Hepatocyte (in vitro differentiated cells): ENCODE data around the gene TMEM201.

Experiments
- EZH2 ChIP-seq: fragments of 200-600 bp; sonication (generic); IDR thresholded peaks from 2 replicates; pipeline ENCODE4 v1.6.1; 2016; ENCODE audit warnings: antibody characterized with exemption, mild to moderate bottlenecking, borderline replicate concordance
- EZH2phosphoT487 ChIP-seq: fragments of 200-600 bp; sonication (generic); IDR thresholded peaks from one replicate; pipeline ENCODE4 v1.6.1; 2018; ENCODE audit warnings: antibody characterized with exemption, mild to moderate bottlenecking, low read depth, moderate library complexity; ENCODE audit not compliant: unreplicated experiment, severe bottlenecking
- TF ChIP-seq, protein P1 (sequence below): fragments of 200-600 bp; sonication (generic); IDR thresholded peaks from 2 replicates; pipeline ENCODE4 v1.5.1; 2016; ENCODE audit warnings: antibody characterized with exemption, mild to moderate bottlenecking; ENCODE audit not compliant: poor library complexity

DNA sequence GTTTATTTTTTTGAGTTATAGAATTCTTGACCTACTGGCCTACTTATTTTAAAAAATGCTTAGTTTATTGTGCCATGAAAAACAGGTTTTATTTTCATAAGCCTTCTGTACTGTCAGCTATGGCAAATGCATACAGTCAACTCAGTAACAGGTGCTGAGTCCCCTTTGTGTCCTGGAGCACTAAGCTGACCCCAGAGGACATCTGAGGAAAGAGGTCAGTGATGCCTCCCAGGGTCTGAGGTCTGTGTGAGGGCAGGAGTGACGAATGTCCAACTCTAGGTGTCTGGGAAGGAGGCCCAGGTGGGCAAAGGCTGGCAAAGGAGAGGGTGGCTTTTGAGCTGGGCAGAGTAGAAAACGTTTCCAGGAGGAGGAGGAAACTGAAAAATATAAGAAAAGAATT is 7.8 kb upstream of the TMEM201 start:
- TF ChIP-seq, protein P1, sequence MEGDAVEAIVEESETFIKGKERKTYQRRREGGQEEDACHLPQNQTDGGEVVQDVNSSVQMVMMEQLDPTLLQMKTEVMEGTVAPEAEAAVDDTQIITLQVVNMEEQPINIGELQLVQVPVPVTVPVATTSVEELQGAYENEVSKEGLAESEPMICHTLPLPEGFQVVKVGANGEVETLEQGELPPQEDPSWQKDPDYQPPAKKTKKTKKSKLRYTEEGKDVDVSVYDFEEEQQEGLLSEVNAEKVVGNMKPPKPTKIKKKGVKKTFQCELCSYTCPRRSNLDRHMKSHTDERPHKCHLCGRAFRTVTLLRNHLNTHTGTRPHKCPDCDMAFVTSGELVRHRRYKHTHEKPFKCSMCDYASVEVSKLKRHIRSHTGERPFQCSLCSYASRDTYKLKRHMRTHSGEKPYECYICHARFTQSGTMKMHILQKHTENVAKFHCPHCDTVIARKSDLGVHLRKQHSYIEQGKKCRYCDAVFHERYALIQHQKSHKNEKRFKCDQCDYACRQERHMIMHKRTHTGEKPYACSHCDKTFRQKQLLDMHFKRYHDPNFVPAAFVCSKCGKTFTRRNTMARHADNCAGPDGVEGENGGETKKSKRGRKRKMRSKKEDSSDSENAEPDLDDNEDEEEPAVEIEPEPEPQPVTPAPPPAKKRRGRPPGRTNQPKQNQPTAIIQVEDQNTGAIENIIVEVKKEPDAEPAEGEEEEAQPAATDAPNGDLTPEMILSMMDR: no peak
- no peak for TF ChIP-seq EZH2
- no peak for TF ChIP-seq EZH2phosphoT487
